Transverse colon (tissue), 4 donors: ENCODE data around the gene FXYD7. TPM values are rescaled to one million over a fixed set of nuclear protein-coding genes. Genes with fewer than 3 reads are reported as not detected.

Experiments
- DNase-seq: peaks from one replicate; pipeline ENCODE4 v3.0.0-alpha.2; 2019
- H3K27ac ChIP-seq, 4 donors: fragments of 200-600 bp; sonication (generic); 2 replicates each; pipeline ENCODE4 v1.5.1; 2016 to 2018; ENCODE audit warnings: inconsistent platforms in 4 of 4
- H3K27me3 ChIP-seq: fragments of 200-600 bp; sonication (generic); 2 replicates; pipeline ENCODE4 v1.5.1; 2017; ENCODE audit warnings: inconsistent platforms
- H3K36me3 ChIP-seq, 4 donors: fragments of 200-600 bp; sonication (generic); 2 replicates each; pipeline ENCODE4 v1.5.1; 2017 to 2019; ENCODE audit warnings: inconsistent platforms in 4 of 4
- H3K4me1 ChIP-seq, 4 donors: fragments of 200-600 bp; sonication (generic); 2 replicates each; pipeline ENCODE4 v1.5.1; 2017 to 2020; ENCODE audit warnings: inconsistent platforms in 4 of 4
- H3K4me3 ChIP-seq, 4 donors: fragments of 200-600 bp; sonication (generic); 1 replicate in 1 of 4; 2 replicates in 3 of 4; pipeline versions ENCODE4 v1.5.1 to v1.6.1; 2017 to 2019; ENCODE audit warnings: inconsistent platforms in 4 of 4
- H3K9me3 ChIP-seq, 2 donors: fragments of 200-600 bp; sonication (generic); 2 replicates each; pipeline ENCODE4 v1.5.1; 2017 to 2019; ENCODE audit warnings: inconsistent platforms in 2 of 2
- EP300 ChIP-seq: sonication (generic); formaldehyde crosslinking; IDR thresholded peaks from one replicate; pipeline ENCODE4 v1.6.1; 2017; ENCODE audit warnings: antibody characterized with exemption, low read depth
- POLR2A ChIP-seq: fragments of 450-650 bp; IDR thresholded peaks from one replicate; pipeline ENCODE4 v1.6.1; 2016; ENCODE audit warnings: antibody characterized with exemption, mild to moderate bottlenecking, moderate library complexity
- POLR2AphosphoS5 ChIP-seq, 3 donors: sonication (generic); formaldehyde crosslinking; IDR thresholded peaks; one replicate each; pipeline ENCODE4 v1.6.1; 2016; ENCODE audit warnings: antibody characterized with exemption in 3 of 3
- WGBS, 2 donors: methylation state at CpG; one replicate each; pipeline ENCODE4 v1.1.5; 2018; ENCODE audit warnings: low coverage in 1 of 2; 5-methylcytosine and 5-hydroxymethylcytosine counted together
- in situ Hi-C, 4 donors: fragments of 200-750 bp; cut with MboI; loops; one replicate each; pipeline versions ENCODE4 v1.15.0 to v1.15.1; 2017; ENCODE audit warnings: low sequenced_read_pairs in 3 of 4, low pct_ligation_motif_present in 1 of 4, low pct_unique_long_range_greater_than_20kb in 1 of 4
- intact Hi-C: fragments of 100-400 bp; cut with DNase I; formaldehyde crosslinking; loops from one replicate; pipeline ENCODE4 v1.15.1; 2023; ENCODE audit warnings: low total_unique reads
- total RNA-seq, 4 donors: library from RNA; depleted of rRNA; stranded (reverse); fragments of >200 nt; gene quantifications; one replicate each; pipeline ENCODE4 v1.1.0, GENCODE V29; 2016
- TF ChIP-seq, protein P1 (sequence below), 5 experiments: fragments of 200-600 bp in 3 of 5; fragments of 450-650 bp in 2 of 5; sonication (generic) in 3 of 5; IDR thresholded peaks; 1 replicate in 2 of 5; 2 replicates in 3 of 5; pipeline ENCODE4 v1.5.1; 2016 to 2017; ENCODE audit warnings: antibody characterized with exemption in 5 of 5, inconsistent platforms in 3 of 5, mild to moderate bottlenecking in 2 of 5, moderate library complexity in 1 of 5

Gene FXYD7
- total RNA-seq, 4 donors from 2014 or later = not detected

DNA sequence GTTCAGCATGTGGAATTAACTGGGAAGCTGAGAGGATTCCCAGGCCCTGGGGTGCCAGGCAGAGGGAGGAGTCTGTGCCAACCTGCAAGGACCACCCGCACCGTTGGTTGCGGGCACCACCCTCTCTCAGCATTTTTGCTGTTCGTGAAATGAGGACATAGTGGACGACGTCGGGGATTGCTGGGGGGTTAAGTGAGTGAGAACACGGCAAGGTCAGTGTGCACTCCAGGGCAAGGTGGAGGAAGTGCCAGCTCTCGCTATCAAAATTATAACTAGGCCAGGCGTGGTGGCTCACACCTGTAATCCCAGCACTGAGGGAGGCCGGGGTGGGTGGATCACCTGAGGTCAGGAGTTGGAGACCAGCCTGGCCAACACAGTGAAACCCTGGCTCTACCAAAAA lies 25.3 kb upstream of the FXYD7 start:
- intact Hi-C loops = no loop called here
- peak; percentile 61 for DNase-seq
- no peaks in the 10 kb centered on the region for H3K36me3 ChIP-seq
- no peaks in the 10 kb centered on the region for H3K9me3 ChIP-seq
- H3K27me3 ChIP-seq = no peaks in the 10 kb centered on the region
- in situ Hi-C loops = no loop called here
- peak overlapping the region in 3 of 4 donors; percentile 38 to 65 (median 51) for H3K4me3 ChIP-seq
- WGBS, 2 donors = 28 to 74% methylated on average over 8 to 11 of the region's 11 CpGs
- TF ChIP-seq POLR2A = peak; percentile 55
- TF ChIP-seq, protein P1, sequence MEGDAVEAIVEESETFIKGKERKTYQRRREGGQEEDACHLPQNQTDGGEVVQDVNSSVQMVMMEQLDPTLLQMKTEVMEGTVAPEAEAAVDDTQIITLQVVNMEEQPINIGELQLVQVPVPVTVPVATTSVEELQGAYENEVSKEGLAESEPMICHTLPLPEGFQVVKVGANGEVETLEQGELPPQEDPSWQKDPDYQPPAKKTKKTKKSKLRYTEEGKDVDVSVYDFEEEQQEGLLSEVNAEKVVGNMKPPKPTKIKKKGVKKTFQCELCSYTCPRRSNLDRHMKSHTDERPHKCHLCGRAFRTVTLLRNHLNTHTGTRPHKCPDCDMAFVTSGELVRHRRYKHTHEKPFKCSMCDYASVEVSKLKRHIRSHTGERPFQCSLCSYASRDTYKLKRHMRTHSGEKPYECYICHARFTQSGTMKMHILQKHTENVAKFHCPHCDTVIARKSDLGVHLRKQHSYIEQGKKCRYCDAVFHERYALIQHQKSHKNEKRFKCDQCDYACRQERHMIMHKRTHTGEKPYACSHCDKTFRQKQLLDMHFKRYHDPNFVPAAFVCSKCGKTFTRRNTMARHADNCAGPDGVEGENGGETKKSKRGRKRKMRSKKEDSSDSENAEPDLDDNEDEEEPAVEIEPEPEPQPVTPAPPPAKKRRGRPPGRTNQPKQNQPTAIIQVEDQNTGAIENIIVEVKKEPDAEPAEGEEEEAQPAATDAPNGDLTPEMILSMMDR (IDR thresholded peaks at IDR 0.05) = no peak
- peak in 2 of 3 donors; percentile 14 to 65 for TF ChIP-seq POLR2AphosphoS5 (IDR thresholded peaks at IDR 0.05)
- no peak for TF ChIP-seq EP300
- peaks cover 4 to 48% (median 37%) of the 10 kb centered on the region in 4 donors for H3K4me1 ChIP-seq
- peak overlapping the region; percentile 88 to 95 (median 91) for H3K27ac ChIP-seq

DNA sequence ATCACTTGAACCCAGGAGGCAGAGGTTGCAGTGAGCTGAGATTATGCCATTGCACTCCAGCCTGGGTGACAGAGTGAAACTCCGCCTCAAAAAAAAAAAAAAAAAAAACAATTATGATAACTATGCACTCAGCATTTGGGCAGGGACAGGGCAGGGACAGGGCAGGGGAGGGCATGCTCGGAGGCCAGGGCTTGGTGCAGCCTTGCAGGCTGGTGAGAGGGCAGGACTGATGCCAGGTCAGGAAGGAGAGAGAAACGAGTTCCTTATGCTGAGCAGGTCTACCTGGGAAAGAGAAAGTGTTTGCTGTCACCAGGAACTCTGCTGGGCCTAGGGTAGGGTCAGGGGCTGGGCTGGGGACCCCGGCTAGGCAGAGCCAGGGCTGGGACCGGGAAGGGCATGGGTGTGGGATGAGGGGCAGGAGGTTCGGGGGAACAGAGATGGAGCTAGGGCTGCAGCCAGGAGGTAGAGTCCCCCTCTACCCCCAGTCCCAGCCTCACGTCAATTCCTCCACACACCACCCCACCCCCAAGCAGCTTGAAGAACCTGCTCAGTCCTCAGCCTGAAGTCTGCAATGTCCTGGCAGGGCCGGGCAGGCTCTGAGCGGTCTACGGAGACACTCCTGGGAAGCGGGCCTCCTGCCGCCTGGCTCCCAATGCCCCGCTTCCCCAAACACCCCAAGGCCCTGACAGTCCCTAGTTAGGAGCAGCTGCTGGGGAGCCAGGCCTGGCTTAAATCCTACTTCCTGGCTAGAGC lies 24.6 kb upstream of the FXYD7 start:
- no peaks in the 10 kb centered on the region for H3K9me3 ChIP-seq
- DNase-seq = peak; percentile 66
- intact Hi-C loops = no loop called here
- H3K4me3 ChIP-seq = peak overlapping the region; percentile 14 to 65 (median 44)
- 47% methylated on average over 12 of the region's 13 CpGs; no CpG with 5 or more reads in 1 of the 2 donors for WGBS, 2 donors
- H3K27me3 ChIP-seq = no peaks in the 10 kb centered on the region
- H3K36me3 ChIP-seq = no peaks in the 10 kb centered on the region
- in situ Hi-C loops = no loop called here
- TF ChIP-seq POLR2AphosphoS5 (IDR thresholded peaks at IDR 0.05) (peak in 1 of 3 donors; percentile 25), POLR2A (peak; percentile 65), EP300 (no peak)
- TF ChIP-seq, protein P1 (IDR thresholded peaks at IDR 0.05) = no peak
- peak overlapping the region; percentile 88 to 95 (median 91) for H3K27ac ChIP-seq
- peaks cover 4 to 54% (median 41%) of the 10 kb centered on the region in 4 donors for H3K4me1 ChIP-seq

DNA sequence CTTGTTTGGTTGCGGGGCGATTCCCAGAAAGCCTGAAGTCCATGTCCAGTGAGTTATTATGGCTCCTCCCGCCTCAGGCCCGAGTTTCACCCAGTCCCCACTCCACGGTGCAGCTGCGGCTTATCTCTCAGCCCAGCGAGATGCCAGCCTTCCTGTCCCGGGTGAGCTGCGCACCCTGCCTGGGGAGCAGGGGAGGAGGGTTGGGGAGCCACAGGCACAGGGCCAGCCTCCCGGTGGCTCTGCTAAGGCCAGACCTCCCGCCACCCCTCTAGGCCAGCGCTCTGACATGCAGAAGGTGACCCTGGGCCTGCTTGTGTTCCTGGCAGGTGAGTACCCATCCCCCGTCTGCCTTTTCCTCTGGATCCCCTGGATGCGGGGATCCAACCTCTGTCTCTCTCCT lies 24.0 kb upstream of the FXYD7 start:
- H3K27me3 ChIP-seq = no peaks in the 10 kb centered on the region
- WGBS, 2 donors = 69% methylated on average over 11 of the region's 14 CpGs; no CpG with 5 or more reads in 1 of the 2 donors
- TF ChIP-seq POLR2A (peak; percentile 33), POLR2AphosphoS5 (IDR thresholded peaks at IDR 0.05) (peak in 2 of 3 donors; percentile 31 to 38), EP300 (no peak)
- TF ChIP-seq, protein P1 (IDR thresholded peaks at IDR 0.05) = no peak
- H3K4me1 ChIP-seq = peaks cover 4 to 54% (median 47%) of the 10 kb centered on the region in 4 donors
- no peaks in the 10 kb centered on the region for H3K36me3 ChIP-seq
- peak overlapping the region; percentile 88 to 95 (median 91) for H3K27ac ChIP-seq
- DNase-seq = no peak
- intact Hi-C loops (no loop called here), in situ Hi-C loops (no loop called here)
- peak overlapping the region; percentile 10 to 65 (median 44) for H3K4me3 ChIP-seq
- no peaks in the 10 kb centered on the region for H3K9me3 ChIP-seq

DNA sequence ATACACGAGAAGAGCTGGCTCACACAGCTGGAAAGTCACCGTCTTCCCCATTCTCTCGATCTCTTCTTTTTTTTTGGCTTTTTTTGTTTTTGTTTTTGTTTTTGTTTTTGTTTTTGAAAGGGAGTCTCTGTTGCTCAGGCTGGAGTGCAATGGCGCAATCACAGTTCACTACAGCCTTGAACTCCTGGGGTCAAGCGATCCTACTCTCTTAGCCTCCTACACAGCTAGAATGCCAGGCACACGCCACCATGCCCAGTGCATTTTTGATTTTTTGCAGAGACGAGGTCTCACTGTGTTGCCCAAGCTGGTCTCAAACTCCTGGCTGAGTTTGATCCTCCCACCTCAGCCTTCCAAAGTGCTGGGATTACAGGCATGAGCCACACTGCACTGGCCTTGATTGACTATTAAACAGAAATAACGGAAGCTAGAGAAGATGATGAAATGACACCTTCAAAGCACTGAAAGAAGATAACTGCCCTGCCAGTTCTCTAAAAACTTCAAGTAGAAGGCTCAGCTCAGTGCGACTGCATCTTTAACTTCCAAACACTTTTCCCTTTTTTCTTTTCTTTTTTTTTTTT lies 23.4 kb upstream of the FXYD7 start:
- peak overlapping the region in 3 of 4 donors; percentile 38 to 65 (median 51) for H3K4me3 ChIP-seq
- H3K4me1 ChIP-seq = peaks cover 5 to 51% (median 48%) of the 10 kb centered on the region in 4 donors
- H3K27me3 ChIP-seq = no peaks in the 10 kb centered on the region
- no peaks in the 10 kb centered on the region for H3K9me3 ChIP-seq
- in situ Hi-C loops = no loop called here
- TF ChIP-seq, protein P1 (IDR thresholded peaks at IDR 0.05) = no peak
- TF ChIP-seq POLR2AphosphoS5 (IDR thresholded peaks at IDR 0.05) (peak in 1 of 3 donors; percentile 4), POLR2A (no peak), EP300 (no peak)
- H3K27ac ChIP-seq = peak overlapping the region; percentile 88 to 95 (median 91)
- H3K36me3 ChIP-seq = no peaks in the 10 kb centered on the region
- DNase-seq = no peak
- WGBS, 2 donors = 79 to 92% methylated on average over 3 to 9 of the region's 9 CpGs
- intact Hi-C loops = no loop called here
